Endothelial cell of hepatic sinusoid (primary cell): Measurements from ENCODE around the gene DLD.
"Not testable (repeated sequence)": the region's sequence is repeated elsewhere in the genome, so short reads cannot be mapped to it uniquely, and the experiment has no call there.

Experiments
- in situ Hi-C: cut with HindIII; loops from 2 replicates; pipeline ENCODE4 v1.10.0; 2017; ENCODE audit warnings: low sequenced_read_pairs

The DLD gene

GRCh38 chr7:107890962-107891635, at the start of gene DLD:
DLD (plus strand) TSS chr7:107891183; CDS start chr7:107891251, 68 bp downstream.
- in situ Hi-C loops: no loop called here

- in situ Hi-C loops: no loop called here
Observed at GRCh38 chr7:107842213-107842612, 48.8 kb upstream of the DLD start.

GRCh38 chr7:107843184-107843583, 47.8 kb upstream of the DLD start:
- in situ Hi-C loops: no loop called here

- in situ Hi-C loops: no loop called here
Observed at GRCh38 chr7:107846324-107846723, 44.7 kb upstream of the DLD start.

- in situ Hi-C loops: no loop called here
Observed at GRCh38 chr7:107847168-107847835, 43.7 kb upstream of the DLD start.

- in situ Hi-C loops: not testable (repeated sequence)
Observed at GRCh38 chr7:107847836-107848175, 43.2 kb upstream of the DLD start.

- in situ Hi-C loops: not testable (repeated sequence)
Observed at GRCh38 chr7:107848211-107848610, 42.8 kb upstream of the DLD start.

- in situ Hi-C loops: no loop called here
Observed at GRCh38 chr7:107850216-107850615, 40.8 kb upstream of the DLD start.

GRCh38 chr7:107850643-107851042, 40.3 kb upstream of the DLD start:
- in situ Hi-C loops: no loop called here

GRCh38 chr7:107854454-107854853, 36.5 kb upstream of the DLD start:
- in situ Hi-C loops: no loop called here

- in situ Hi-C loops: no loop called here
Observed at GRCh38 chr7:107854989-107855388, 36.0 kb upstream of the DLD start.

GRCh38 chr7:107856806-107857540, 34.0 kb upstream of the DLD start:
- in situ Hi-C loops: no loop called here

- in situ Hi-C loops: no loop called here
Observed at GRCh38 chr7:107857541-107857912, 33.5 kb upstream of the DLD start.

GRCh38 chr7:107858280-107858679, 32.7 kb upstream of the DLD start:
- in situ Hi-C loops: no loop called here

- in situ Hi-C loops: no loop called here
Observed at GRCh38 chr7:107860279-107860961, 30.6 kb upstream of the DLD start.

- in situ Hi-C loops: no loop called here
Observed at GRCh38 chr7:107860981-107861652, 29.9 kb upstream of the DLD start.

- in situ Hi-C loops: no loop called here
Observed at GRCh38 chr7:107865956-107866775, 24.8 kb upstream of the DLD start.

GRCh38 chr7:107867858-107868466, 23.0 kb upstream of the DLD start:
- in situ Hi-C loops: no loop called here

GRCh38 chr7:107870427-107871000, 20.5 kb upstream of the DLD start:
- in situ Hi-C loops: no loop called here
